ENCODE data around the gene GNS. TPM values are rescaled to one million over a fixed set of nuclear protein-coding genes. Genes with fewer than 3 reads are reported as not detected.
A peak's percentile ranks its signal among the peaks of the same experiment; 100 is the strongest.

The GNS gene
- total and polyA plus RNA-seq, 10 of the 15 experiments (the other 5 are each of a cell fraction or from before 2014, with no cell fraction given), result 4.1 to 33.8 (median 19.1) TPM

DNA sequence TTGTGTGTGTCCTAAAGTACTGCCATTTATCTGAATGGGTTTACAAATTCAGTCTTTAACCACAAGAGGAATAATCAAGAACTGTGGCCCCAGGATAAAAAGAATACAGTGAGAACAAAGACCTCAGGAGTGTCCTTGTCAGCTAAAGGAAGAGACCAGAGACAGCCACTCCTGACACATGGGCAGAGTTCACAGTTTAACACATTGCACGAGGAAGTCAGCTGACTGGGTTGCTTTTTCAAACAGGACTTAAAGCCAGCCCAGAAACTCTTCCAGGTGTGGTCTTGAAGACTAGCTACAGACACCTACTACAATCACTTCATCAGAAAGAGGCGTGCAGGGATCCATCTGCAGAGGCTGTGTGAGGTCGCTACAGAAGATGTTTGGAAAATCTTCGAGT is 42.8 kb downstream of the GNS start (continued):
- TF ChIP-seq, protein P1, sequence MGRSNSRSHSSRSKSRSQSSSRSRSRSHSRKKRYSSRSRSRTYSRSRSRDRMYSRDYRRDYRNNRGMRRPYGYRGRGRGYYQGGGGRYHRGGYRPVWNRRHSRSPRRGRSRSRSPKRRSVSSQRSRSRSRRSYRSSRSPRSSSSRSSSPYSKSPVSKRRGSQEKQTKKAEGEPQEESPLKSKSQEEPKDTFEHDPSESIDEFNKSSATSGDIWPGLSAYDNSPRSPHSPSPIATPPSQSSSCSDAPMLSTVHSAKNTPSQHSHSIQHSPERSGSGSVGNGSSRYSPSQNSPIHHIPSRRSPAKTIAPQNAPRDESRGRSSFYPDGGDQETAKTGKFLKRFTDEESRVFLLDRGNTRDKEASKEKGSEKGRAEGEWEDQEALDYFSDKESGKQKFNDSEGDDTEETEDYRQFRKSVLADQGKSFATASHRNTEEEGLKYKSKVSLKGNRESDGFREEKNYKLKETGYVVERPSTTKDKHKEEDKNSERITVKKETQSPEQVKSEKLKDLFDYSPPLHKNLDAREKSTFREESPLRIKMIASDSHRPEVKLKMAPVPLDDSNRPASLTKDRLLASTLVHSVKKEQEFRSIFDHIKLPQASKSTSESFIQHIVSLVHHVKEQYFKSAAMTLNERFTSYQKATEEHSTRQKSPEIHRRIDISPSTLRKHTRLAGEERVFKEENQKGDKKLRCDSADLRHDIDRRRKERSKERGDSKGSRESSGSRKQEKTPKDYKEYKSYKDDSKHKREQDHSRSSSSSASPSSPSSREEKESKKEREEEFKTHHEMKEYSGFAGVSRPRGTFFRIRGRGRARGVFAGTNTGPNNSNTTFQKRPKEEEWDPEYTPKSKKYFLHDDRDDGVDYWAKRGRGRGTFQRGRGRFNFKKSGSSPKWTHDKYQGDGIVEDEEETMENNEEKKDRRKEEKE (IDR thresholded peaks at IDR 0.05), result no peak

DNA sequence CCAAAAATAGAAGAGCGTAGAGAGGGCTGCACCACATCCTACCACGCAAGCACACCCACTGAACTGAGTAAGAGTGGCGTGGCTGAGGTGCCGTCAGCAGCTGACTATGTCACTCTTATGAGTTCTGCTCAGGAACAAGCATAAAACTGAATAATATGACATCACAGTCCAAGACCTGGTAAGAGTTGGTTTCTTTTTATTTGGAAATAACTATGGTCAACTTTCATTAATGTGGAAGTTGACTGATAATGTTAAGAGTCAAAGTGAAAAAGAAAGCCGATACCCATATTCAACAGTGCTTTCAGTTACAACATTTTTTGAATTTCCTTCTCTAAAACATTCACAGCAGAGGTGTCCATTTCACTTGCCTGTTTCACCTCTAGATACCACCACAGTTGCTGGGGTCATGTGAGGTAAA is 44.6 kb downstream of the GNS start:
- no peaks in the 10 kb centered on the region for H4K20me1 ChIP-seq (ENCODE audit: control insufficient read depth, insufficient read depth)
- no peaks in the 10 kb centered on the region for H3K9me3 ChIP-seq (replicated peaks; ENCODE audit: control insufficient read depth, insufficient read depth, low read length)
- ChIA-PET CTCF (interaction anchor here (0.7 to 2.3 kb wide), 5 partner anchors 11 to 165 kb away, joined by 3 to 9 read pairs (median 4); no protein-coding TSS in a partner anchor), POLR2A (interaction anchor here (0.6 kb wide), 1 partner anchor 30 kb away, joined by 3 read pairs; no protein-coding TSS in a partner anchor), SMC1A (ENCODE audit: uncharacterized antibody, unreplicated experiment) (interaction anchor here (0.7 to 1.3 kb wide), 6 partner anchors 16 to 105 kb away, joined by 3 to 5 read pairs (median 4); no protein-coding TSS in a partner anchor), RAD21 (ENCODE audit: unreplicated experiment) (interaction anchor here (1.5 kb wide), 1 partner anchor 89 kb away, joined by 4 read pairs; no protein-coding TSS in a partner anchor)
- in situ Hi-C loops (cut with MboI), result no loop called here
- no peaks in the 10 kb centered on the region for H3K27me3 ChIP-seq (replicated peaks in 1 of 2; ENCODE audit: control insufficient read depth in 2 of 2, insufficient read depth in 2 of 2, low read length in 1 of 2)
- peak; percentile 23 for DNase-seq (ENCODE audit: low read depth, low spot score)
- intact Hi-C loops (cut with micrococcal nuclease; ENCODE audit: unreplicated experiment), result no loop called here
- H3K4me2 ChIP-seq (ENCODE audit: control insufficient read depth, insufficient read depth), result peak overlapping the region; percentile 19
- H3K4me3 ChIP-seq, result no peak overlapping the region
- WGBS (ENCODE audit: insufficient coverage, insufficient replicate concordance, low lambda C conversion rate, missing lambda C conversion rate), result 19% methylated on average over 5 of the region's 5 CpGs
- peak overlapping the region; percentile 57; the same call in 1 of the 2 replicates for H2AFZ ChIP-seq (ENCODE audit: control insufficient read depth, low read depth, low read length)
- no peaks in the 10 kb centered on the region for H3K79me2 ChIP-seq (ENCODE audit: control insufficient read depth, insufficient read depth, low read length)
- H3K36me3 ChIP-seq (ENCODE audit: control insufficient read depth in 2 of 2, insufficient read depth in 2 of 2, low read length in 1 of 2), result peaks cover 0 to 6% of the 10 kb centered on the region in 2 experiments; a peak in 2 of 4 replicates
- BruUV-seq (replicated peaks), result no TSS peak
- H3K27ac ChIP-seq (ENCODE audit: control insufficient read depth, insufficient read depth), result peak overlapping the region; percentile 57
- peaks cover 4% of the 10 kb centered on the region for H3K4me1 ChIP-seq (ENCODE audit: control insufficient read depth, insufficient read depth, low read length)
- H3K9ac ChIP-seq (ENCODE audit: control insufficient read depth, insufficient read depth, low read length), result no peak overlapping the region
- FAIRE-seq, result no peak
- peak; percentile 87 for ATAC-seq
- TF ChIP-seq GATAD2B (conservative IDR thresholded peaks at IDR 0.05; ENCODE audit: low read depth) (no peak), IKZF2 (IDR thresholded peaks at IDR 0.05) (no peak), HDGF (IDR thresholded peaks at IDR 0.05) (no peak), KAT2A (conservative IDR thresholded peaks at IDR 0.05; ENCODE audit: control insufficient read depth, low read depth, low read length) (no peak), RUNX3 (IDR thresholded peaks at IDR 0.05; ENCODE audit: low read length) (0 out of 2 replicates have a peak, but pooled peaks have one; percentile 16), EGR1 (IDR thresholded peaks at IDR 0.05; ENCODE audit: borderline replicate concordance in 1 of 2, low read depth in 2 of 2, low read length in 2 of 2) (no peak), MTA2 (IDR thresholded peaks at IDR 0.05; ENCODE audit: low read depth) (no peak), ETV6 (conservative IDR thresholded peaks at IDR 0.05 in 1 of 2, IDR thresholded peaks at IDR 0.05 in 1 of 2; ENCODE audit: borderline replicate concordance in 1 of 2, low read depth in 1 of 2) (no peak), SREBF1 (IDR thresholded peaks at IDR 0.05; ENCODE audit: low read length) (no peak), FOXK2 (IDR thresholded peaks at IDR 0.05) (no peak), IKZF1 (conservative IDR thresholded peaks at IDR 0.05) (no peak), CREM (IDR thresholded peaks at IDR 0.05; ENCODE audit: low read depth) (peak; percentile 95), CHD1 (IDR thresholded peaks at IDR 0.05; ENCODE audit: low read depth, low read length) (no peak), NFXL1 (IDR thresholded peaks at IDR 0.05; ENCODE audit: borderline replicate concordance) (no peak)
- TF ChIP-seq, protein P2, sequence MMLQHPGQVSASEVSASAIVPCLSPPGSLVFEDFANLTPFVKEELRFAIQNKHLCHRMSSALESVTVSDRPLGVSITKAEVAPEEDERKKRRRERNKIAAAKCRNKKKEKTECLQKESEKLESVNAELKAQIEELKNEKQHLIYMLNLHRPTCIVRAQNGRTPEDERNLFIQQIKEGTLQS (IDR thresholded peaks at IDR 0.05; ENCODE audit: borderline replicate concordance, extremely low read depth, low read depth, low read length), result no peak
- TF ChIP-seq, protein P3, sequence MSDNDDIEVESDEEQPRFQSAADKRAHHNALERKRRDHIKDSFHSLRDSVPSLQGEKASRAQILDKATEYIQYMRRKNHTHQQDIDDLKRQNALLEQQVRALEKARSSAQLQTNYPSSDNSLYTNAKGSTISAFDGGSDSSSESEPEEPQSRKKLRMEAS (IDR thresholded peaks at IDR 0.05; ENCODE audit: low read depth, low read length), result no peak
- TF ChIP-seq, protein P4, sequence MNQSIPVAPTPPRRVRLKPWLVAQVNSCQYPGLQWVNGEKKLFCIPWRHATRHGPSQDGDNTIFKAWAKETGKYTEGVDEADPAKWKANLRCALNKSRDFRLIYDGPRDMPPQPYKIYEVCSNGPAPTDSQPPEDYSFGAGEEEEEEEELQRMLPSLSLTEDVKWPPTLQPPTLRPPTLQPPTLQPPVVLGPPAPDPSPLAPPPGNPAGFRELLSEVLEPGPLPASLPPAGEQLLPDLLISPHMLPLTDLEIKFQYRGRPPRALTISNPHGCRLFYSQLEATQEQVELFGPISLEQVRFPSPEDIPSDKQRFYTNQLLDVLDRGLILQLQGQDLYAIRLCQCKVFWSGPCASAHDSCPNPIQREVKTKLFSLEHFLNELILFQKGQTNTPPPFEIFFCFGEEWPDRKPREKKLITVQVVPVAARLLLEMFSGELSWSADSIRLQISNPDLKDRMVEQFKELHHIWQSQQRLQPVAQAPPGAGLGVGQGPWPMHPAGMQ (IDR thresholded peaks at IDR 0.05; ENCODE audit: borderline replicate concordance), result no peak

Data from GM12878 (cell line).